ENCODE results near the gene VAC14. TPM values are rescaled to one million over a fixed set of nuclear protein-coding genes. Genes with fewer than 3 reads are reported as not detected.
A peak's percentile ranks its signal among the peaks of the same experiment; 100 is the strongest.

VAC14 gene
- total RNA-seq, 2 donors from 2014 or later, result 26.5 to 27.7 TPM

DNA sequence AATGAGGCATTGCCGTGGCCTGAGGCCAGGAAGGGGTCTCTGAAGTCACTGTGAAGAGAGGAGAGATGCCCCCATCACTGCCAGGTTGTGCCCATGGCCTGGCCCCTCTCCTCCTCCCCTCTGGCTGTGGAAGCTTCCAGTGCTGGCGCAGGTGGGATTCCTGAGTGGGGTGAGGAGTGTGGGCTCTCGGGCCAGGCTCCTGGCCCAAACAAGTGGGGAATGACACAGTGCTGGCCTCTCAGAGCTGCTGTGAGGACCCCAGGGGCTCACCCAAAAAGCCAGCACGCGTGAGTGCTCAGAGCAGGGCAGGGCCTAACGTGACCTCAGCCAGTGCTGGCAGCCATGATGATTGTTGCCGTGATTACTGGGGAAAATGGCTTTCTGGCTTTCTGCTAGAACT lies 61.6 kb downstream of the VAC14 start:
- Histone ChIP-seq H3K27ac (no peak overlapping the region), H3K9me3 (no peaks in the 10 kb centered on the region), H3K4me3 (no peak overlapping the region), H3K36me3 (replicated peaks in 1 of 2; ENCODE audit: insufficient read depth in 1 of 2, low read depth in 2 of 2) (peaks cover 0 to 2% of the 10 kb centered on the region in 2 donors), H3K4me1 (peaks cover 11% of the 10 kb centered on the region), H3K27me3 (no peaks in the 10 kb centered on the region)
- WGBS, 2 donors, result 89 to 100% methylated on average over 4 to 7 of the region's 7 CpGs
- ATAC-seq, result no peak
- intact Hi-C loops (cut with DNase I), result no loop called here
- DNase-seq, result no peak
- TF ChIP-seq, protein P1, sequence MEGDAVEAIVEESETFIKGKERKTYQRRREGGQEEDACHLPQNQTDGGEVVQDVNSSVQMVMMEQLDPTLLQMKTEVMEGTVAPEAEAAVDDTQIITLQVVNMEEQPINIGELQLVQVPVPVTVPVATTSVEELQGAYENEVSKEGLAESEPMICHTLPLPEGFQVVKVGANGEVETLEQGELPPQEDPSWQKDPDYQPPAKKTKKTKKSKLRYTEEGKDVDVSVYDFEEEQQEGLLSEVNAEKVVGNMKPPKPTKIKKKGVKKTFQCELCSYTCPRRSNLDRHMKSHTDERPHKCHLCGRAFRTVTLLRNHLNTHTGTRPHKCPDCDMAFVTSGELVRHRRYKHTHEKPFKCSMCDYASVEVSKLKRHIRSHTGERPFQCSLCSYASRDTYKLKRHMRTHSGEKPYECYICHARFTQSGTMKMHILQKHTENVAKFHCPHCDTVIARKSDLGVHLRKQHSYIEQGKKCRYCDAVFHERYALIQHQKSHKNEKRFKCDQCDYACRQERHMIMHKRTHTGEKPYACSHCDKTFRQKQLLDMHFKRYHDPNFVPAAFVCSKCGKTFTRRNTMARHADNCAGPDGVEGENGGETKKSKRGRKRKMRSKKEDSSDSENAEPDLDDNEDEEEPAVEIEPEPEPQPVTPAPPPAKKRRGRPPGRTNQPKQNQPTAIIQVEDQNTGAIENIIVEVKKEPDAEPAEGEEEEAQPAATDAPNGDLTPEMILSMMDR (IDR thresholded peaks at IDR 0.05), result no peak
- TF ChIP-seq POLR2A (IDR thresholded peaks at IDR 0.05), result no peak

DNA sequence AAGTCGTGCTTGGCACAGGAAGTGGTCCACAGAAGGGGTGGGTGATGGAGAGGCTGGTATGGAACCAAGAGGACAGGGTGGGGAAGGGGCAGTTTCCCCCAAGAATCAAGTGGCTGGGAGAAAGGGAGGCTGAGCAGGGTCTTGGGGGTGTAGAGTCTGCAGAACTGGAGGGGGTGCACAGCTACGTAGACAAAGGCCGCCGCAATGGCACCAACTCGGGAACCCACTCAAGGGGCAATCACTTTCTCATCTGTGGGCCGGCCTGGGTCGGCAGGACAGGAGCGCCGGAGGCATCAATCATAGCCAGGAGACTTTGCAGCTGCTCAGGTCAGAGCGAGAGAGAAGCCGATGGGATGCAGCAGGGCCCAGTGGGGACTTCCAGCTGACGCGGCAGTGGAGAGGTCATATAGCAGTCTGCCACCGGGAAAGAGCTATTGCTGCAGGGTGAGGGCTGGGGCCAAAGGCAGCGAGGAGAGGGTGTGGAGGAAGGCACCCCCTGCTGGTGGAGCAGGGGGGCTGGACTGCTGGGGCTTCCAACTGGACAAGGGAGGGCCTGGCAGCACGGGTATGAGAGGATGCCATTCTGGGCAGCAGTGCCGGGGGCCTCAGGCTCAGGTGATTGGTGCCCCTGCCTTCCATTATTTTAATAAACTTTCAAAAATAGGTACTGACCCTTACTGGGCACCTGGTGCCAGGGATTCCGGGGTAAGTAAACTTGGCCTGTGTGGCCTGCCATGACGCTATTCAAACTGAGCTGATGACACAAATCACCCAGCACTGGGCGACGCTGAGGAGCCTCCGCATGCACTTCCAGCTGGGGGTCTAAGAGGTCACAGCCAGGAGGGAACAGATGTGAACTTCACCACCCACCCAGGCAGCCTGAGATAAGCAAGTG lies 62.6 kb downstream of the VAC14 start:
- 81 to 82% methylated on average over 19 to 22 of the region's 22 CpGs for WGBS, 2 donors
- Histone ChIP-seq H3K9me3 (no peaks in the 10 kb centered on the region), H3K4me1 (peaks cover 11% of the 10 kb centered on the region), H3K27ac (peak overlapping the region; percentile 11 to 78 (median 56)), H3K36me3 (replicated peaks in 1 of 2; ENCODE audit: insufficient read depth in 1 of 2, low read depth in 2 of 2) (peaks cover 0 to 2% of the 10 kb centered on the region in 2 donors), H3K27me3 (no peaks in the 10 kb centered on the region), H3K4me3 (no peak overlapping the region)
- intact Hi-C loops (cut with DNase I), result no loop called here
- TF ChIP-seq, protein P1 (IDR thresholded peaks at IDR 0.05), result peak in 3 of 7 experiments; percentile 23 to 38 (median 31)
- TF ChIP-seq POLR2A (IDR thresholded peaks at IDR 0.05), result no peak
- ATAC-seq (peak; percentile 23), DNase-seq (peak in 2 of 4 donors; percentile 31 to 49)

DNA sequence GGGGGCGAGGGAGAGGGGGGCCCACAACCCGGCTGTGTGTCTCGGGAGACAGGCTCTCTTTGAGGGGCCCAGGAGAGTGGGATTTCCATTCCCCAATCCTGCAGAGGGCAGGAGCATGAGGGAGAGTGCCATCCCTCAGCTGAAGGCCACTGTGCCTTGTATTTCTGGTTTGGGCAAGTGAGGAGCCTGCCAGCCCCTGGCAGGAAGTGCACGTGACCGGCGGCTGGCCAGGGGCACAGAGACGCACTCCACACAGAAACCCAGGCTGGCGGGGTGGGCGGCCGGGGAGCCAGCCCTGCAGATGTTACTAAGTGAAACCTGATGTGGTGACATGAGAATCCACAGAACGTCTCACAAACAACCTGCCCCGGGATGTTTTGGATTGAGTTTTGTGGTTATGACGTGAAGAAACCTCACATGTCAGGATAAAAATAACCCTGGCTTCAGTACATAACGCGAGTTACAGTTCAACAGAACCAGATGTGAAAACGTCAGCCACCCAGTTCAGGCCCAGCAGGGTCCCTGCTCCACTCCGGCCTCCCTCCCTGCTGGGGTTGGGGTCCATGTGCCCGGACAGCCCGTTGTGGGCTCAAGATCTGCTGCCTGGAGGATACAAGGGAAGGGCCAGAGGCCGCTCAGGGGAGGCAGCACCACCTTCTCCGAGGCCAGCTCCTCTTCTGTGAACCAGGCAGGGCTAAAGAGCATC lies 63.4 kb downstream of the VAC14 start:
- peaks cover 0 to 2% of the 10 kb centered on the region in 2 donors for H3K36me3 ChIP-seq (replicated peaks in 1 of 2; ENCODE audit: insufficient read depth in 1 of 2, low read depth in 2 of 2)
- peak overlapping the region; percentile 11 to 78 (median 56) for H3K27ac ChIP-seq
- ATAC-seq (peak; percentile 46), DNase-seq (peak in 3 of 4 donors; percentile 56 to 64 (median 62))
- H3K4me1 ChIP-seq, result peaks cover 11% of the 10 kb centered on the region
- H3K9me3 ChIP-seq, result no peaks in the 10 kb centered on the region
- WGBS, 2 donors, result 51 to 60% methylated on average over 12 to 21 of the region's 21 CpGs
- H3K27me3 ChIP-seq, result no peaks in the 10 kb centered on the region
- TF ChIP-seq, protein P1 (IDR thresholded peaks at IDR 0.05), result no peak
- no peak for TF ChIP-seq POLR2A (IDR thresholded peaks at IDR 0.05)
- no peak overlapping the region for H3K4me3 ChIP-seq
- intact Hi-C loops (cut with DNase I), result no loop called here

DNA sequence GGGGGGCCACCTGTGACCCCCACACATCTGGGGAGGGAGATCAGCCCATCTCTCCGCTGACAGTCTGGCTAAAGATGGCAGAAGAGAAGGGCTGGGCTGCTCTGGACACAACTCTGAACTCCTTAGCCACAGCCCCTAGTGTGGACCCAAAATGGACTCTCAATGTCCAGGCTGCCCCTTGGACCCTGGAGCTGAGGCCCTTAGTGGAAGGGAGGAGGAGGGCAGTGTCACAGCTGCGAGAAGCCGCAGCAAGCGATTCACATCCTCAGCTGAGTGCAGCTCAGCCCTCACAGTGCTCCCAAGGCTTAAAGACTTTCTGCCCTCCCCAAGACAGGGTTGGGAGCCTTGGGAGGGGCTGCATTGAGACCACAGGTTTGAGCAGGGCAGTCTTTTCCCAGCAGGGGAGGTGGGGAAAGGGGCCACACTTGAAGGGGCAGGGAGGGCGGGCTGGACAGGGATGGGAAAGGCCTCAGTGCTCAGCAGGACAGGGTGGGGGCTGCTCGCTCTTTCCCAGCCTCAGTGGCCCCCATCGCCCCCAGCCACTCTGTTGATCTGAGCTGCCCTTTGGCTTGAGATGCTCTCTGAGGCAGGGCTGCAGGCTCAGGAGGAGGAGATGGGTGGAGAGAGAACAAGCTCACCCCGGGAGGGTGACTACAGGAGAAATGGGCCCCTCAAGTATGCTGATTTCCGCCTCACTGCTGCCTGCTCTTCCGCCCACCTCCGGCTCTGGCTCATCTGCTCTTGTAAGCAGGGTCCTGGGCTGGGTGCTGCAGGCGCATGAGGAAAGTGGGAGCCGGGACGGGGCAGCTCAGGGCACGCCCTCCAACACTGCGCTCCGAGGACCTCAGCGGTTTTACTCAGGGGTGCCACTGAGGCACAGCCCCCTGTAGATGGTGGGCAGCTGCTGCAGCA lies 64.2 kb downstream of the VAC14 start:
- no peak overlapping the region for H3K4me3 ChIP-seq
- WGBS, 2 donors, result 87 to 94% methylated on average over 10 to 18 of the region's 18 CpGs
- no peak for ATAC-seq
- H3K4me1 ChIP-seq, result peaks cover 11% of the 10 kb centered on the region
- no peak for TF ChIP-seq POLR2A (IDR thresholded peaks at IDR 0.05)
- TF ChIP-seq, protein P1 (IDR thresholded peaks at IDR 0.05), result no peak
- no peak for DNase-seq
- H3K9me3 ChIP-seq, result no peaks in the 10 kb centered on the region
- intact Hi-C loops (cut with DNase I), result no loop called here
- H3K27me3 ChIP-seq, result no peaks in the 10 kb centered on the region
- H3K36me3 ChIP-seq (replicated peaks in 1 of 2; ENCODE audit: insufficient read depth in 1 of 2, low read depth in 2 of 2), result peaks cover 0 to 2% of the 10 kb centered on the region in 2 donors
- H3K27ac ChIP-seq, result peak overlapping the region in 3 of 4 donors; percentile 11 to 78 (median 71)
